Ishikawa (cell line): ENCODE data around the gene EFCAB10.

Experiments used
- CREB1 ChIP-seq: IDR thresholded peaks from 2 replicates; pipeline ENCODE4 v1.6.1; 2012; ENCODE audit warnings: low read depth
- TAF1 ChIP-seq: IDR thresholded peaks from 2 replicates; pipeline ENCODE4 v1.6.1; 2012; ENCODE audit warnings: low read depth, mild to moderate bottlenecking
- TEAD4 ChIP-seq: IDR thresholded peaks from 2 replicates; pipeline ENCODE4 v1.6.1; 2012
- TF ChIP-seq, protein P1 (sequence below): IDR thresholded peaks from 2 replicates; pipeline ENCODE4 v1.6.1; 2012

EFCAB10 gene

DNA sequence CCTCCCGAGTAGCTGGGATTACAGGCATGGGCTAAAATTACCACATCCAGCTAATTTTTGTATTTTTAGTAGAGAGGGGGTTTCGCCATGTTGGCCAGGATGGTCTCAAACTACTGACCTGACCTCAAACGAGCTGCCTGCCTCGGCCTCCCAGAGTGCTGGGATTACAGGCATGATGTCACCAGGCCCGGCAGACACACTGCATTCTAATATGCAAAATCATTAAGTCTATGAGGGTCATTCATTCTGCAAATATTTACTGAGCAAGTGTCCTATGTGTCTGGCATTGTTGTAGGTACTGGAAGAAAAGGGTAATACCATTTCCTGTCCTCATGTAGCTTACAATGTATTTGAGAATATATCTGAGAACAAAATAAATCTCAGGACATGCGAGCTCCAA, 61.9 kb downstream of the EFCAB10 start:
- TF ChIP-seq TEAD4 = no peak
- no peak for TF ChIP-seq CREB1
- TF ChIP-seq, protein P1, sequence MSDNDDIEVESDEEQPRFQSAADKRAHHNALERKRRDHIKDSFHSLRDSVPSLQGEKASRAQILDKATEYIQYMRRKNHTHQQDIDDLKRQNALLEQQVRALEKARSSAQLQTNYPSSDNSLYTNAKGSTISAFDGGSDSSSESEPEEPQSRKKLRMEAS = no peak
- TF ChIP-seq TAF1 = no peak
